ENCODE data around the gene RPS2.

DNA sequence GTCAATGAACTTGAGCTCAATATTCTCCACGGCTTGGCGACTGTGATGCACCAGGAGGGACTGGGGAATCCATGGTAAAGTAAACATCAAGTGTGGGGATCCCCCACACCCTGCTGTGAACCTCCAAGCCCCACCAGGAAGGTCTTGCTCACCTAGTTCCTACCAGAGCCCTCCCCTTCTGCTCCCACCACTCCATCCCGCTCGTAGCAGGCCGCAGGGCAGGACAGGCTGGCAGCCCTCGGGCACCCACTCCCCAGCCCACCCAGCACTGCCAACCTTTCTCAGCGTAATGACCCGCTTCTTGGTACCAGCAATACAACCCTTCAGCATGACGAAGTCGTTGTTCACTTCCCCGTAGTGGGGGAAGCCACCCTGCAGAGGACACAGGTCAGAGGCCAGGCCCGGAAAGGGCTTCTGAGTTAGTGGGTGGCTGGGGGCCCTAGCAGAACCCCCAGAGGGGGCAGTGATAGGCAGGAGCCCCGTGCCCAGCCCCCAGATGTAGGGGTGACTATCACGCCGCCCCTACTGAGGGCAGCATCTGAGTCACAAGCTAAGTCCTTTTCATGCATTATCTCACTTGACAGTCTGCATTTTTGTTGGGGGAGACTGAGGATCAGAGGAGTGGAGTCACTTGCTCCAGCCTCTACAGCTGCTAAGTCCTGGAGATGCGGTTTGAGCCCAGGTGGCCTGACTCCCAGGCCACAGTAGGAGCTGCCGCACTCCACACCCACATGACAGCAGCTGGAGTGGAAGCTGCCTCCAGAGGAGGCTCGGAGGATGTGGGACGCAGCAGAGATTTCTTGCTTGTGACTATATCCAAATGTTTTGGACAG, 18.9 kb downstream of the RPS2 start:
- TF ChIP-seq, protein P1, sequence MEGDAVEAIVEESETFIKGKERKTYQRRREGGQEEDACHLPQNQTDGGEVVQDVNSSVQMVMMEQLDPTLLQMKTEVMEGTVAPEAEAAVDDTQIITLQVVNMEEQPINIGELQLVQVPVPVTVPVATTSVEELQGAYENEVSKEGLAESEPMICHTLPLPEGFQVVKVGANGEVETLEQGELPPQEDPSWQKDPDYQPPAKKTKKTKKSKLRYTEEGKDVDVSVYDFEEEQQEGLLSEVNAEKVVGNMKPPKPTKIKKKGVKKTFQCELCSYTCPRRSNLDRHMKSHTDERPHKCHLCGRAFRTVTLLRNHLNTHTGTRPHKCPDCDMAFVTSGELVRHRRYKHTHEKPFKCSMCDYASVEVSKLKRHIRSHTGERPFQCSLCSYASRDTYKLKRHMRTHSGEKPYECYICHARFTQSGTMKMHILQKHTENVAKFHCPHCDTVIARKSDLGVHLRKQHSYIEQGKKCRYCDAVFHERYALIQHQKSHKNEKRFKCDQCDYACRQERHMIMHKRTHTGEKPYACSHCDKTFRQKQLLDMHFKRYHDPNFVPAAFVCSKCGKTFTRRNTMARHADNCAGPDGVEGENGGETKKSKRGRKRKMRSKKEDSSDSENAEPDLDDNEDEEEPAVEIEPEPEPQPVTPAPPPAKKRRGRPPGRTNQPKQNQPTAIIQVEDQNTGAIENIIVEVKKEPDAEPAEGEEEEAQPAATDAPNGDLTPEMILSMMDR (IDR thresholded peaks at IDR 0.05; ENCODE audit: poor library complexity) = no peak
- no peak for TF ChIP-seq EZH2 (IDR thresholded peaks at IDR 0.05; ENCODE audit: borderline replicate concordance)
